ENCODE measurements around the gene SNAI1.

- TF ChIP-seq POLR2A (IDR thresholded peaks at IDR 0.05), result no peak
- no peak for TF ChIP-seq CTCF (IDR thresholded peaks at IDR 0.05)
These were observed 19.1 kb downstream of the SNAI1 start for GRCh38 chr20:50001784-50002311.
